Fibroblast of mammary gland (primary cell): ENCODE measurements around the gene CYP11A1.

Experiments used
- DNase-seq: peaks from one replicate; pipeline ENCODE4 v3.0.0-alpha.2; 2010; ENCODE audit warnings: low read depth
- H3K4me3 ChIP-seq: 2 replicates; pipeline ENCODE4 v1.5.1; 2011; ENCODE audit warnings: low read depth, mild to moderate bottlenecking, low read length, moderate library complexity; ENCODE audit not compliant: control insufficient read depth
- CTCF ChIP-seq: conservative IDR thresholded peaks from 2 replicates; pipeline ENCODE4 v1.5.1; 2011; ENCODE audit warnings: low read depth, low read length, inconsistent platforms; ENCODE audit not compliant: control insufficient read depth, insufficient read depth

The CYP11A1 gene

GRCh38 chr15:74307827-74308811, 59.3 kb downstream of the CYP11A1 start:
- peak; percentile 59 for DNase-seq
- H3K4me3 ChIP-seq = no peak overlapping the region

GRCh38 chr15:74306781-74307217, 60.6 kb downstream of the CYP11A1 start:
- no peak for TF ChIP-seq CTCF
- no peak for DNase-seq

More at GRCh38 chr15:74307827-74308811, 59.3 kb downstream of the CYP11A1 start:
- peak; percentile 72 for TF ChIP-seq CTCF

GRCh38 chr15:74305687-74306086, 61.8 kb downstream of the CYP11A1 start:
- no peak for DNase-seq
- TF ChIP-seq CTCF = no peak

More at GRCh38 chr15:74306781-74307217, 60.6 kb downstream of the CYP11A1 start:
- no peak overlapping the region for H3K4me3 ChIP-seq

GRCh38 chr15:74304431-74304830, 63.0 kb downstream of the CYP11A1 start:
- no peak for TF ChIP-seq CTCF
- H3K4me3 ChIP-seq = no peak overlapping the region
- no peak for DNase-seq

More at GRCh38 chr15:74305687-74306086, 61.8 kb downstream of the CYP11A1 start:
- no peak overlapping the region for H3K4me3 ChIP-seq

- H3K4me3 ChIP-seq = no peak overlapping the region
- DNase-seq = no peak
- TF ChIP-seq CTCF = no peak
Observed at GRCh38 chr15:74303741-74304309, 63.6 kb downstream of the CYP11A1 start.

GRCh38 chr15:74302821-74303359, 64.6 kb downstream of the CYP11A1 start:
- TF ChIP-seq CTCF = peak; percentile 53
- no peak overlapping the region for H3K4me3 ChIP-seq
- no peak for DNase-seq
